ENCODE measurements around the gene GSTA4.

- TF ChIP-seq CTCF (IDR thresholded peaks at IDR 0.05; ENCODE audit: low read depth, low read length) (no peak), POLR2A (IDR thresholded peaks at IDR 0.05; ENCODE audit: extremely low read depth, insufficient read length) (no peak)
Measured at GRCh38 chr6:53029761-53030160, 34.7 kb upstream of the GSTA4 start.
